Endothelial cell of hepatic sinusoid (primary cell): ENCODE measurements around the gene PPP1R1C.

ENCODE experiments used
- in situ Hi-C: cut with HindIII; loops from 2 replicates; pipeline ENCODE4 v1.10.0; 2017; ENCODE audit warnings: low sequenced_read_pairs

The PPP1R1C gene

DNA sequence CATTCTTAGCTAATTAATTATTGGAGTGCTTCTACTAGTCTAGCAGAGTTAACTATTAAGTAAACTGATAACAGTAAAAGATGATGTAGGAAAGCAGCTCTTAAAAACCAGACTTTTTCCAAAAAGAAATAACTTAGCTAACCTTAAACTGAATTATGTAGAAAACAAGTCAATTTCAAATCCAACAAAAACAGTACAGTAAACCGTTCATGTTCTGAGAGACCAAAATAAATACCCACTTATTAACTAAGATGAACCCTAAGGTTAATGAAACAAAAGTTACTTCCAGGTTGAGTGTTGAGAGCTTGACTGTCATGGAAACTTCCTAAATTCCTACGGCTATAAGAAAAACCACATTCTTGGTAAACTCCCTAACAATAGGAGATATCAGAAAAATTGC lies 181.2 kb downstream of the PPP1R1C start:
- in situ Hi-C loops: no loop called here
